Measurements from ENCODE around the gene ABCC8.

ABCC8 gene

DNA sequence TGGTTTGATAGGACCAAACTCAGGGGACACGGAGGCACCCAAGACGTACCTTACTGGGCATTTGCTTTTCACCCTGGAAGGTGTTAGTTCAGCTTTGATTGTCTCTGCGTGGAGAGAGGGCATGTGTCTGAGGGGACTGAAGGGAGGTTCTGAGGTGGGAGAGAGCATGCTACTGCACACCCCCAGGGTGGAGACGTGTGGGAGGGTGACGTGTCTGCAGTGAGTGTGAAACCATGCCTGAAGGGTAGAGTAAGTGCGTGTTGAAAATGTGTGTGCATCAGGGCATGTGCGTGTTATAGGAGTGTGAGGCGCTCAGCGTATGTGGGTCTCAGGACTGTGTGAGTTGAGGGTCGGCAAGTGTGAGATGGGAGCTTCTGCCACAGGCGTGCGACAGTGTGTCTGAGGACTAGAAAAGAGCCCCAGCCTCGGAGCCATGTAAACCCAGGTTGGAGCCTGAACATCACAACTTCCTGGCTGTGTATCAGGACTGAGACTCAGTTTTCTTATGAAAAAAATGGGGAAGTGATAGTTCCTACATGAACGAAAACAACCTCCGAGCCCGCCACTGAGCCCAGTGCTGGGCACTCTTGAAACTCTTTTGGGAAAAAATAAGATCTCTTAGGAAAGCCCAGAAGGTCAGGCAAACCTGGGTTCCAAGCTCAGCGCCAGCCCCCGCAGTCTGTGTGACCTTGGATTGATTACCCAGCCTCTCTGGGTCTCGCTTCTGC is 76.4 kb downstream of the ABCC8 start:
- no peak overlapping the region for H3K27ac ChIP-seq (ENCODE audit: low read length)
- no peaks in the 10 kb centered on the region for H3K27me3 ChIP-seq (ENCODE audit: insufficient read depth, low read length)
- no peaks in the 10 kb centered on the region for H3K9me3 ChIP-seq (ENCODE audit: insufficient read depth, low read depth, low read length)
- H3K9ac ChIP-seq (ENCODE audit: low read depth, low read length), result no peak overlapping the region
- H3K4me3 ChIP-seq (ENCODE audit: low read length), result no peak overlapping the region
- H3K4me1 ChIP-seq (ENCODE audit: insufficient read depth, low read length), result no peaks in the 10 kb centered on the region
- no peaks in the 10 kb centered on the region for H3K36me3 ChIP-seq (ENCODE audit: insufficient read depth, low read depth, low read length)

DNA sequence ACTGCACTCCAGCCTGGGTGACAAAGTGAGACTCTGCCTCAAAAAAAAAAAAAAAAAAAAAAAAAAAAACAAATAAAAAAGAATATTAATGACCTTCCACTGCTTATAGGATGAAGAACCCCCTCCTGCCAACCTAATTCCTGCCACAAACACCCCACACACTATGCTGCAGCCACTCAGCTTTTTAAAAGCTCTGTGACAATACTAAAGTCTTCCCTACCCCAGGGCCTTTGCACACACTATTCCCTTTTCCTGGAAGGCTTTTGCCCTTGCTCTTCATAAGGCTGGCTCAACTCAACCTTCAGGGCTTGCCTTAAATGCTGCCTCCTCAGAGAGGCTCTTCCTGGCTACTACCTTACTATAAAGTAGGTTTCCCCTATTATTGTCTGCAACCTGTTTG is 77.4 kb downstream of the ABCC8 start:
- Histone ChIP-seq H3K4me1 (ENCODE audit: insufficient read depth, low read length) (no peaks in the 10 kb centered on the region), H3K36me3 (ENCODE audit: insufficient read depth, low read depth, low read length) (no peaks in the 10 kb centered on the region), H3K9ac (ENCODE audit: low read depth, low read length) (no peak overlapping the region), H3K9me3 (ENCODE audit: insufficient read depth, low read depth, low read length) (no peaks in the 10 kb centered on the region), H3K27me3 (ENCODE audit: insufficient read depth, low read length) (no peaks in the 10 kb centered on the region), H3K27ac (ENCODE audit: low read length) (no peak overlapping the region), H3K4me3 (ENCODE audit: low read length) (no peak overlapping the region)

DNA sequence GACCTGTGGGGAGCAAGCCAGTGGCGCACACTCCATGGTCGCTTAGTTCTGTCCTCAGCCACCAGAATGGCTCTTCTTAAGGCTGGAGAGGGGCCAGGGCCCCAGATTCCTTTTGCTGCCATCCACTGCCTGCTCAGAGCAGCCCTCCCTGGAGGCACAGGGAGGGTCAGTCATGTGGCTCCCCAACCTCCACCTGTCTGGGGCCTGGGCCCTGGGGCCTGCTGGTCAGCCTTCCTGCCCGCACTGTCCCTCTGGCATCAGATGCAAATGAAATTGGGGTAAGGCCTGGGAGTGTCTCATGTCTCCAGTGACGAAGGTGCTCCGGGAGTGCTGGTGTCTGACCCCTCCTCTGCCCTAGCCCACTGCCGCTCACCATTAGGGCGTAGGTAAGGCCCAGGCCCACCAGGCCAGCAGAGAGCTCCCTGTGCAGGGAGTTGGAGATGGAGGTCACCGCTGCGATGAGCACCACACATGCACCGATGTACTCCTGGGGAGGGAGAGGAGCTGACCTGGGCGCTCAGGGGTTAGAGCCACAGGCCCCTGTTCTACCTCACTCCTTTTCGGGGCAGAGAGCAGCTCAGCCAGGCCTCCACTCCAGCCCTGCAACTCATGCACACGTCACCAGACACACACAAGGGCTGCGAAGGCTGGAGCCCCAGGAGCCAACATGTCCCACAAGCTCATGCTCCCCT is 79.2 kb downstream of the ABCC8 start:
- Histone ChIP-seq H3K4me1 (ENCODE audit: insufficient read depth, low read length) (no peaks in the 10 kb centered on the region), H3K9me3 (ENCODE audit: insufficient read depth, low read depth, low read length) (no peaks in the 10 kb centered on the region)

DNA sequence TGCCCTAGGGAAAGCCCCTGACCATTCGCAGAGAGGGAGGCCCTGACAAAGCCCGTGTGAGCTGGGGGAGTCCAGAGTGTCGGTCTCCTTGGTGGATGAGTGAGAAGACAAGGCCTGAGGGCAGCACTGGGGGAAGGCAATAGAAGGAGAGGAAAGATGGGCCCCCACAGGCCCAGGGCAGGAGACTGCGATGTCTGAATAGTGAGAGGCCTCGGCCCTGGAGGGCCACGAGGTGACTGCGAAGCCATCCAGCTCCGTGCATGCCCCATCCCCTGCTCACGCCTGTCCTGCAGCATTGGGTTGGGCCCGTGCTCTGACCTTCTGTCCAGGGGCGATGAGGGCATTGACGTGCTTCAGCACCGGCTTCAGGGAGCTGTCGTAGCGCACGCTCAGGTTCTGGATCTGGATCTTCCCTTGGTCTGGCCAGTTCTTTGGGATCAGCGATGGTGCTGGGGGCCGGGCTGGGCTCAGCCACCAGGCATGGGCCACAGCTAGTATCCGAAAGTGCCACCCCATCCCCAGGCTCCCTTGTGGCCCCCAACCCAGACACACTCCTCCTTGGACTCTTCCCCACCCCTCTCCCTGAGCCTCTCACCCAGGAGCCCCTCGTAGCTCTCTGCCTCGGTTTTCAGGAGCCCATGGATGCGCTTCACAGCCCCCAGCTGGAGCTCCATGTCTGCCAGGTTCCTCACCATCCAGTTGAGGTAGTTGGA is 79.9 kb downstream of the ABCC8 start:
- H3K27me3 ChIP-seq (ENCODE audit: insufficient read depth, low read length), result no peaks in the 10 kb centered on the region
- H3K4me1 ChIP-seq (ENCODE audit: insufficient read depth, low read length), result no peaks in the 10 kb centered on the region
- no peaks in the 10 kb centered on the region for H3K36me3 ChIP-seq (ENCODE audit: insufficient read depth, low read depth, low read length)
- H3K9ac ChIP-seq (ENCODE audit: low read depth, low read length), result no peak overlapping the region
- no peak overlapping the region for H3K27ac ChIP-seq (ENCODE audit: low read length)
- no peaks in the 10 kb centered on the region for H3K9me3 ChIP-seq (ENCODE audit: insufficient read depth, low read depth, low read length)
- H3K4me3 ChIP-seq (ENCODE audit: low read length), result no peak overlapping the region

More for the DNA sequence above, 79.2 kb downstream of the ABCC8 start:
- Histone ChIP-seq H3K36me3 (ENCODE audit: insufficient read depth, low read depth, low read length) (no peaks in the 10 kb centered on the region), H3K9ac (ENCODE audit: low read depth, low read length) (no peak overlapping the region), H3K27ac (ENCODE audit: low read length) (no peak overlapping the region), H3K27me3 (ENCODE audit: insufficient read depth, low read length) (no peaks in the 10 kb centered on the region), H3K4me3 (ENCODE audit: low read length) (no peak overlapping the region)

- H3K9me3 ChIP-seq (ENCODE audit: insufficient read depth, low read depth, low read length), result no peaks in the 10 kb centered on the region
- H3K9ac ChIP-seq (ENCODE audit: low read depth, low read length), result no peak overlapping the region
- H3K27me3 ChIP-seq (ENCODE audit: insufficient read depth, low read length), result peaks cover under 1% of the 10 kb centered on the region; the same call in 1 of the 2 replicates
- H3K4me1 ChIP-seq (ENCODE audit: insufficient read depth, low read length), result no peaks in the 10 kb centered on the region
- H3K36me3 ChIP-seq (ENCODE audit: insufficient read depth, low read depth, low read length), result no peaks in the 10 kb centered on the region
- no peak overlapping the region for H3K4me3 ChIP-seq (ENCODE audit: low read length)
- H3K27ac ChIP-seq (ENCODE audit: low read length), result no peak overlapping the region
Observed at GRCh38 chr11:17395978-17396377, 80.7 kb downstream of the ABCC8 start.

- Histone ChIP-seq H3K27me3 (ENCODE audit: insufficient read depth, low read length) (peaks cover 4% of the 10 kb centered on the region; the same call in 1 of the 2 replicates), H3K27ac (ENCODE audit: low read length) (no peak overlapping the region), H3K4me3 (ENCODE audit: low read length) (no peak overlapping the region), H3K4me1 (ENCODE audit: insufficient read depth, low read length) (no peaks in the 10 kb centered on the region), H3K9me3 (ENCODE audit: insufficient read depth, low read depth, low read length) (no peaks in the 10 kb centered on the region), H3K9ac (ENCODE audit: low read depth, low read length) (no peak overlapping the region), H3K36me3 (ENCODE audit: insufficient read depth, low read depth, low read length) (no peaks in the 10 kb centered on the region)
Observed at GRCh38 chr11:17395554-17395961, 81.1 kb downstream of the ABCC8 start.

- Histone ChIP-seq H3K9me3 (ENCODE audit: insufficient read depth, low read depth, low read length) (no peaks in the 10 kb centered on the region), H3K4me1 (ENCODE audit: insufficient read depth, low read length) (no peaks in the 10 kb centered on the region; the same call in 1 of the 2 replicates), H3K4me3 (ENCODE audit: low read length) (no peak overlapping the region), H3K27me3 (ENCODE audit: insufficient read depth, low read length) (peaks cover 8% of the 10 kb centered on the region; the same call in 1 of the 2 replicates), H3K9ac (ENCODE audit: low read depth, low read length) (no peak overlapping the region), H3K27ac (ENCODE audit: low read length) (no peak overlapping the region), H3K36me3 (ENCODE audit: insufficient read depth, low read depth, low read length) (no peaks in the 10 kb centered on the region)
Observed at GRCh38 chr11:17394743-17395390, 81.8 kb downstream of the ABCC8 start.

GRCh38 chr11:17393472-17393871 is 83.2 kb downstream of the ABCC8 start:
- no peak overlapping the region for H3K27ac ChIP-seq (ENCODE audit: low read length)

GRCh38 chr11:17392872-17393271 is 83.8 kb downstream of the ABCC8 start:
- no peaks in the 10 kb centered on the region for H3K9me3 ChIP-seq (ENCODE audit: insufficient read depth, low read depth, low read length)
- no peak overlapping the region for H3K9ac ChIP-seq (ENCODE audit: low read depth, low read length)
- no peaks in the 10 kb centered on the region for H3K36me3 ChIP-seq (ENCODE audit: insufficient read depth, low read depth, low read length)
- H3K27ac ChIP-seq (ENCODE audit: low read length), result no peak overlapping the region
- no peak overlapping the region for H3K4me3 ChIP-seq (ENCODE audit: low read length)
- H3K27me3 ChIP-seq (ENCODE audit: insufficient read depth, low read length), result peaks cover 8% of the 10 kb centered on the region; the same call in 1 of the 2 replicates
- no peaks in the 10 kb centered on the region; the same call in 1 of the 2 replicates for H3K4me1 ChIP-seq (ENCODE audit: insufficient read depth, low read length)

More at GRCh38 chr11:17393472-17393871, 83.2 kb downstream of the ABCC8 start:
- Histone ChIP-seq H3K9me3 (ENCODE audit: insufficient read depth, low read depth, low read length) (no peaks in the 10 kb centered on the region), H3K27me3 (ENCODE audit: insufficient read depth, low read length) (peaks cover 8% of the 10 kb centered on the region; the same call in 1 of the 2 replicates), H3K4me3 (ENCODE audit: low read length) (no peak overlapping the region), H3K4me1 (ENCODE audit: insufficient read depth, low read length) (no peaks in the 10 kb centered on the region; the same call in 1 of the 2 replicates), H3K9ac (ENCODE audit: low read depth, low read length) (no peak overlapping the region), H3K36me3 (ENCODE audit: insufficient read depth, low read depth, low read length) (no peaks in the 10 kb centered on the region)

- Histone ChIP-seq H3K27me3 (ENCODE audit: insufficient read depth, low read length) (peaks cover 8% of the 10 kb centered on the region; the same call in 1 of the 2 replicates), H3K9me3 (ENCODE audit: insufficient read depth, low read depth, low read length) (no peaks in the 10 kb centered on the region), H3K4me1 (ENCODE audit: insufficient read depth, low read length) (no peaks in the 10 kb centered on the region; the same call in 1 of the 2 replicates), H3K4me3 (ENCODE audit: low read length) (no peak overlapping the region), H3K36me3 (ENCODE audit: insufficient read depth, low read depth, low read length) (no peaks in the 10 kb centered on the region), H3K9ac (ENCODE audit: low read depth, low read length) (no peak overlapping the region), H3K27ac (ENCODE audit: low read length) (no peak overlapping the region)
Observed at GRCh38 chr11:17391493-17392355, 84.9 kb downstream of the ABCC8 start.

All from iPS-20b (cell line).